ENCODE measurements around the gene ARFIP2. TPM values are rescaled to one million over a fixed set of nuclear protein-coding genes. Genes with fewer than 3 reads are reported as not detected.

ARFIP2 gene
- polyA plus RNA-seq, 1 of the 3 experiments (the other 2 are of a cell fraction): 128 TPM

DNA sequence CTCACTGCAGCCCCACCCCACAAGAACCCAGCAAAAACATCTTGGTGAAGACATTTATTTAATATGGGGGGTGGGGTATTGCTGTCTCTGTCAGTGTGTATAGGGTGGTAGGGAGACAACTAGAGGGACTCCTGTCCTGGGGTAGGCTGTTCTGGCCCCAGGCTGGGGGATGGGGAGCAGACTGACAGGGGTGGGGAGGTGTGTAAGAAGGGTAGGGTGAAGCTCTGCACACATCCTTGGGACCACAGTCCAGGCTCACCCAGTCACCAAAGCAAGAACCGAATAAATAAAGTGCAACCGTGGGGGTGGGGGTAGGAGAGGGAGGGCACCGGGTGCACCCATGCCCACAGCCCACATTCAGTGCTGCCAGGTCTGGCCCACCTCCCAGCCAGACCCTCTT, 32.6 kb downstream of the ARFIP2 start:
- H3K27ac ChIP-seq (ENCODE audit: low read depth in 2 of 2, low read length in 1 of 2): no peak overlapping the region
- no peak for TF ChIP-seq RCOR1 (IDR thresholded peaks at IDR 0.05; ENCODE audit: low read length)
- TF ChIP-seq POLR2AphosphoS5 (IDR thresholded peaks at IDR 0.05; ENCODE audit: low read depth, low read length): no peak
- TF ChIP-seq GABPA (IDR thresholded peaks at IDR 0.05; ENCODE audit: low read depth): no peak
- TF ChIP-seq TEAD4 (IDR thresholded peaks at IDR 0.05; ENCODE audit: borderline replicate concordance, insufficient read depth): no peak
- no peak for TF ChIP-seq MEF2A (IDR thresholded peaks at IDR 0.05; ENCODE audit: borderline replicate concordance, low read depth)
- TF ChIP-seq, protein P1, sequence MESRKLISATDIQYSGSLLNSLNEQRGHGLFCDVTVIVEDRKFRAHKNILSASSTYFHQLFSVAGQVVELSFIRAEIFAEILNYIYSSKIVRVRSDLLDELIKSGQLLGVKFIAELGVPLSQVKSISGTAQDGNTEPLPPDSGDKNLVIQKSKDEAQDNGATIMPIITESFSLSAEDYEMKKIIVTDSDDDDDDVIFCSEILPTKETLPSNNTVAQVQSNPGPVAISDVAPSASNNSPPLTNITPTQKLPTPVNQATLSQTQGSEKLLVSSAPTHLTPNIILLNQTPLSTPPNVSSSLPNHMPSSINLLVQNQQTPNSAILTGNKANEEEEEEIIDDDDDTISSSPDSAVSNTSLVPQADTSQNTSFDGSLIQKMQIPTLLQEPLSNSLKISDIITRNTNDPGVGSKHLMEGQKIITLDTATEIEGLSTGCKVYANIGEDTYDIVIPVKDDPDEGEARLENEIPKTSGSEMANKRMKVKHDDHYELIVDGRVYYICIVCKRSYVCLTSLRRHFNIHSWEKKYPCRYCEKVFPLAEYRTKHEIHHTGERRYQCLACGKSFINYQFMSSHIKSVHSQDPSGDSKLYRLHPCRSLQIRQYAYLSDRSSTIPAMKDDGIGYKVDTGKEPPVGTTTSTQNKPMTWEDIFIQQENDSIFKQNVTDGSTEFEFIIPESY (IDR thresholded peaks at IDR 0.05; ENCODE audit: borderline replicate concordance, low read depth): no peak
- TF ChIP-seq RFX5 (IDR thresholded peaks at IDR 0.05; ENCODE audit: low read length): no peak
- no peak for TF ChIP-seq CHD2 (IDR thresholded peaks at IDR 0.05; ENCODE audit: low read length, partially characterized antibody)
- no peak for TF ChIP-seq TCF12 (IDR thresholded peaks at IDR 0.05)
- TF ChIP-seq, protein P2, sequence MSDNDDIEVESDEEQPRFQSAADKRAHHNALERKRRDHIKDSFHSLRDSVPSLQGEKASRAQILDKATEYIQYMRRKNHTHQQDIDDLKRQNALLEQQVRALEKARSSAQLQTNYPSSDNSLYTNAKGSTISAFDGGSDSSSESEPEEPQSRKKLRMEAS (IDR thresholded peaks at IDR 0.05; ENCODE audit: low read depth): no peak
- no peak for TF ChIP-seq FOSL2 (IDR thresholded peaks at IDR 0.05; ENCODE audit: borderline replicate concordance, low read depth)
- no peak for TF ChIP-seq FOXM1 (IDR thresholded peaks at IDR 0.05; ENCODE audit: low read depth)
- TF ChIP-seq, protein P3, sequence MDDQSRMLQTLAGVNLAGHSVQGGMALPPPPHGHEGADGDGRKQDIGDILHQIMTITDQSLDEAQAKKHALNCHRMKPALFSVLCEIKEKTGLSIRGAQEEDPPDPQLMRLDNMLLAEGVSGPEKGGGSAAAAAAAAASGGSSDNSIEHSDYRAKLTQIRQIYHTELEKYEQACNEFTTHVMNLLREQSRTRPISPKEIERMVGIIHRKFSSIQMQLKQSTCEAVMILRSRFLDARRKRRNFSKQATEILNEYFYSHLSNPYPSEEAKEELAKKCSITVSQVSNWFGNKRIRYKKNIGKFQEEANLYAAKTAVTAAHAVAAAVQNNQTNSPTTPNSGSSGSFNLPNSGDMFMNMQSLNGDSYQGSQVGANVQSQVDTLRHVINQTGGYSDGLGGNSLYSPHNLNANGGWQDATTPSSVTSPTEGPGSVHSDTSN (IDR thresholded peaks at IDR 0.05): no peak
- TF ChIP-seq ELF1 (IDR thresholded peaks at IDR 0.05): no peak
- no peak for TF ChIP-seq EZH2phosphoT487 (IDR thresholded peaks at IDR 0.05; ENCODE audit: borderline replicate concordance, low read depth)
- TF ChIP-seq, protein P4, sequence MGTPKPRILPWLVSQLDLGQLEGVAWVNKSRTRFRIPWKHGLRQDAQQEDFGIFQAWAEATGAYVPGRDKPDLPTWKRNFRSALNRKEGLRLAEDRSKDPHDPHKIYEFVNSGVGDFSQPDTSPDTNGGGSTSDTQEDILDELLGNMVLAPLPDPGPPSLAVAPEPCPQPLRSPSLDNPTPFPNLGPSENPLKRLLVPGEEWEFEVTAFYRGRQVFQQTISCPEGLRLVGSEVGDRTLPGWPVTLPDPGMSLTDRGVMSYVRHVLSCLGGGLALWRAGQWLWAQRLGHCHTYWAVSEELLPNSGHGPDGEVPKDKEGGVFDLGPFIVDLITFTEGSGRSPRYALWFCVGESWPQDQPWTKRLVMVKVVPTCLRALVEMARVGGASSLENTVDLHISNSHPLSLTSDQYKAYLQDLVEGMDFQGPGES (IDR thresholded peaks at IDR 0.05; ENCODE audit: low read depth, low read length): no peak
- no peak for TF ChIP-seq EP300 (IDR thresholded peaks at IDR 0.05; ENCODE audit: borderline replicate concordance in 1 of 2, low read depth in 1 of 2, low read length in 1 of 2)
- no peak for TF ChIP-seq SIN3A (IDR thresholded peaks at IDR 0.05; ENCODE audit: borderline replicate concordance, low read depth, low read length)
- no peak for TF ChIP-seq SMC3 (IDR thresholded peaks at IDR 0.05; ENCODE audit: low read depth, low read length)
- TF ChIP-seq, protein P5, sequence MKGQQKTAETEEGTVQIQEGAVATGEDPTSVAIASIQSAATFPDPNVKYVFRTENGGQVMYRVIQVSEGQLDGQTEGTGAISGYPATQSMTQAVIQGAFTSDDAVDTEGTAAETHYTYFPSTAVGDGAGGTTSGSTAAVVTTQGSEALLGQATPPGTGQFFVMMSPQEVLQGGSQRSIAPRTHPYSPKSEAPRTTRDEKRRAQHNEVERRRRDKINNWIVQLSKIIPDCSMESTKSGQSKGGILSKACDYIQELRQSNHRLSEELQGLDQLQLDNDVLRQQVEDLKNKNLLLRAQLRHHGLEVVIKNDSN (IDR thresholded peaks at IDR 0.05; ENCODE audit: borderline replicate concordance, low read depth): no peak
- H3K36me3 ChIP-seq (replicated peaks in 1 of 2; ENCODE audit: control insufficient read depth in 1 of 2, insufficient read depth in 2 of 2, low read length in 1 of 2): peaks cover 11 to 55% of the 10 kb centered on the region in 2 experiments
- H3K9me3 ChIP-seq: no peaks in the 10 kb centered on the region
- no peak for DNase-seq
- 88% methylated on average over 3 of the region's 3 CpGs for WGBS (ENCODE audit: low lambda C conversion rate)
- no peaks in the 10 kb centered on the region for H3K27me3 ChIP-seq (ENCODE audit: insufficient read depth)
- H3K9ac ChIP-seq: no peak overlapping the region
- CTCF ChIA-PET: interaction anchor here (1.3 to 14.7 kb wide), 4 partner anchors 10 to 71 kb away, joined by 3 to 360 read pairs (median 6); no protein-coding TSS in a partner anchor
- H2AFZ ChIP-seq (ENCODE audit: low read depth): no peak overlapping the region
- H4K20me1 ChIP-seq (ENCODE audit: insufficient read depth): no peaks in the 10 kb centered on the region
- H3K79me2 ChIP-seq (ENCODE audit: insufficient read depth): no peaks in the 10 kb centered on the region
- no peaks in the 10 kb centered on the region for H3K4me1 ChIP-seq (ENCODE audit: control insufficient read depth in 1 of 2, insufficient read depth in 2 of 2, low read depth in 1 of 2, low read length in 1 of 2)
- H3K4me3 ChIP-seq (ENCODE audit: low read depth in 2 of 2, low read length in 1 of 2): no peak overlapping the region
- POLR2A ChIA-PET: no interaction called here
- no peaks in the 10 kb centered on the region for H3K9me2 ChIP-seq
- H3F3A ChIP-seq (replicated peaks; ENCODE audit: insufficient read depth): no peaks in the 10 kb centered on the region
- H3K4me2 ChIP-seq: no peak overlapping the region
